RKO (cell line): ENCODE results near the gene DROSHA.

Experiments
- DNase-seq: peaks from one replicate; pipeline ENCODE4 v3.0.0-alpha.2; 2016; ENCODE audit warnings: low spot score

DROSHA gene

GRCh38 chr5:31464081-31464480 is 67.8 kb downstream of the DROSHA start:
- DNase-seq, result no peak

- no peak for DNase-seq
Observed at GRCh38 chr5:31463351-31463750, 68.5 kb downstream of the DROSHA start.

GRCh38 chr5:31459594-31459993 is 72.3 kb downstream of the DROSHA start:
- no peak for DNase-seq

- no peak for DNase-seq
Observed at GRCh38 chr5:31455172-31455571, 76.7 kb downstream of the DROSHA start.

- DNase-seq, result no peak
Observed at GRCh38 chr5:31453522-31453921, 78.4 kb downstream of the DROSHA start.

DNA sequence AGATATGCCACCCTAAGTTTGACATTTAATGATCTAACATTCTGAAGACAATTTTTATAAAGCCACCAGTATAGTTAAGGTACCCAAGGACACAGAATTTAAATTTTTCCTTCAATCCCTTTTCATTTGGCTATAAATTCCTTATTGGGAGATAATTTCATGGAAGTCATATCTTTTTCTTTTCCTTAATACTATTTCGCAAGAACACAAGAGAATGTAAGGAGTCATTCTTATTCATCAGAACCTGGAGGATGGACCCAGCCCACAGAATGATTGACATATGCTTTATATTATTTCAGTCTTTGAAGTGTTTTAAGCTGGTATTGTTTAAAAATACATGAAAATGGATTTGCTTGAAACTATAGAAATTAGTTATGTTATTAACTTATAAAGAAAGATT is 79.6 kb downstream of the DROSHA start:
- DNase-seq, result no peak

- DNase-seq, result no peak
Observed at GRCh38 chr5:31449962-31450361, 81.9 kb downstream of the DROSHA start.

- no peak for DNase-seq
Observed at GRCh38 chr5:31449174-31449573, 82.7 kb downstream of the DROSHA start.

GRCh38 chr5:31445041-31445600 is 86.8 kb downstream of the DROSHA start:
- no peak for DNase-seq

GRCh38 chr5:31443572-31443971 is 88.3 kb downstream of the DROSHA start:
- DNase-seq, result no peak

GRCh38 chr5:31442058-31442745 is 89.7 kb downstream of the DROSHA start:
- DNase-seq, result no peak

GRCh38 chr5:31436851-31437250 is 95.0 kb downstream of the DROSHA start:
- DNase-seq, result no peak

- no peak for DNase-seq
Observed at GRCh38 chr5:31435730-31436129, 96.2 kb downstream of the DROSHA start.

GRCh38 chr5:31434898-31435297 is 97.0 kb downstream of the DROSHA start:
- DNase-seq, result no peak

- DNase-seq, result no peak
Observed at GRCh38 chr5:31433229-31433628, 98.7 kb downstream of the DROSHA start.

GRCh38 chr5:31427724-31428309 is 104.1 kb downstream of the DROSHA start:
- DNase-seq, result no peak

DNA sequence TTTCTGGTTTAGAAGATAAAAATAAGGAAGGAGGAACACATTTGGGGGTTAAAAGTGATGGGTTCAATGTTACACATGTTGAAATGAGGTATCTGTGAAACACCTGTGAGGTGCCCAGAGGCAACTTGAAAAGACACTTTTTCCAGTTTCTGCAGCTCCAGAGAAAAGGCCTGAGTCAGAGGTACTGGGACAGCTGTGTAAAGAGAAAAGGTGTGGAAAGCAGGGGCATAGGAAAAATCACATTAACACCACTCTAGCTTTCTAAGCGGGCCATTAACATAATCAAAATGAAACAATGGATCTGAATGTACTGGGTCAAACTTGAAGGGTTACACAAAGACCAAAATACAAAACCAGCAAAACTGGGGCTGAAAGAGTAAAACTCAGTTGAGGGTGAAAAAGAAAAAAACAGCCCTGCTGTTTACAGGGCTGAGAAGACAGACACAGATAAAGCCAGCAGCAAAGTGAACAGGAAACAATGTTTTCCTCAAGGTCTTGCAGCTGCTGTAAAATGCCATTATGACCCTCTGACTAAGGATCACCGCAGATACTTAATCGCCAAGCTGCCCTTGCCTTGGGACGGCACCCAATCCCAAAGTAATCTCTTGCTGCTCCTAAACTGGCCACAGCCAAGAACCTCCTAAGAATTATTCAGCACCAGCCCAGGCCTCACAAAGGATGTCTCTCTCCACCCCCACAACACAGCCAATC is 104.7 kb downstream of the DROSHA start:
- DNase-seq, result no peak

DNA sequence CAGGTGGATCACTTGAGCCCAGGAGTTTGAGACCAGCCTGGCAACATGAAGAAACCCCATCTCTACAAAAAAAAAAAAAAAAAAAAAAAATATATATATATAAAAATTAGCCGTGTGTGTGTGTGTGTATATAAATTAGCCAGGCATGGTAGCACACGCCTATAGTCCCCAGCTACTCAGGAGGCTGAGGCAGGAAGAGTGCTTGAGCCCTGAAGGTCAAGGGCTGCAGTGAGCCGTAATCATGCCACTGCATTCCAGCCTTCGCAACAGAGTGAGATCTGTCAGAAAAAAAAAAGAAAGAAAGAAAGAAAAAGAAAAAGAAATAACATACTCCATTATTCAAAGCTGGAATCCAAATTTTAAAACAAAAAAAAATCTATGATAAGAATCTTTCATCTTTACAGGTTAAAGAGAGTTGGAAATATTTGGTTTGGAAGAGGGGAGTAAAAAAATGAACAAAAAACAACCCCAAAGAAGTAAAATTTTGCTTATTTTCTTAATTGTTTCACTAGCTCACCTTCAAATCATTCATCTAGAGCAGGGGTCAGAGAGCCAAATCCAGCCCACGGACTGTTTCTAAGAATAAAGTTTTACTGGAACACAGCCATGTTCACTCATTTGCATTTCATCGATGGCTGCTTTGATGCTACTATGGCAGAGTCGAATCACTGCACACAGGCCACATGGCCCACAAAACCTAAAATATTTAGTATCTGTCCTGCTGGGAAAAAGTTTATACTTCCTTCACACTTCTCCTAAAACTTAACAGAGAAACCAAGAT is 109.9 kb downstream of the DROSHA start:
- no peak for DNase-seq

GRCh38 chr5:31417512-31417911 is 114.4 kb downstream of the DROSHA start:
- no peak for DNase-seq

DNA sequence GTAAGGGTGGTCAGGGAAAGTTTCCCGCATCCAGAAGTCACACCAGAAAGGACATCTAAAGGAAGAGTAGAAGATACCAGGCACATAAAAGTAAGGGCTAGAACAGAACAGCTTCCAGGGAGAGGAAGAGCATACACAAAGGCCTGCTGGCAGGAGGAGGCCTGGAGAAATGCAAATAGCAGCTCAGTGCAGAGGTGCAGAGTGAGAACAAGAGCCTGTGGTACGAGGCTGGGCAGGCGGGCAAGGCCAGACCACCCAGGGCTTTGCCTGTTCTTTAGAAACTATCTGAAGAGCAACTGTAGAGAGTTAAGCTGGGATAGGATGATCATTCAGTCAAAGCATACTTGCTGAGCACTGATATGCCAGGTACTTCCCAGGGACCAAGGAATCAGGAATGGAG is 115.3 kb downstream of the DROSHA start:
- DNase-seq, result no peak

GRCh38 chr5:31415960-31416359 is 115.9 kb downstream of the DROSHA start:
- no peak for DNase-seq
